Breast epithelium (tissue), 3 donors: ENCODE results near the gene KCND2.

Experiments used
- POLR2A ChIP-seq: fragments of 450-650 bp; IDR thresholded peaks from one replicate; pipeline ENCODE4 v1.6.1; 2016; ENCODE audit warnings: antibody characterized with exemption, mild to moderate bottlenecking, moderate library complexity
- POLR2AphosphoS5 ChIP-seq, 3 donors: sonication (generic); formaldehyde crosslinking; IDR thresholded peaks; one replicate each; pipeline ENCODE4 v1.6.1; 2017; ENCODE audit warnings: antibody characterized with exemption in 3 of 3
- TF ChIP-seq, protein P1 (sequence below), 3 donors: fragments of 450-650 bp; IDR thresholded peaks; one replicate each; pipeline ENCODE4 v1.5.1; 2016 to 2017; ENCODE audit warnings: antibody characterized with exemption in 3 of 3, mild to moderate bottlenecking in 3 of 3, moderate library complexity in 3 of 3

DNA sequence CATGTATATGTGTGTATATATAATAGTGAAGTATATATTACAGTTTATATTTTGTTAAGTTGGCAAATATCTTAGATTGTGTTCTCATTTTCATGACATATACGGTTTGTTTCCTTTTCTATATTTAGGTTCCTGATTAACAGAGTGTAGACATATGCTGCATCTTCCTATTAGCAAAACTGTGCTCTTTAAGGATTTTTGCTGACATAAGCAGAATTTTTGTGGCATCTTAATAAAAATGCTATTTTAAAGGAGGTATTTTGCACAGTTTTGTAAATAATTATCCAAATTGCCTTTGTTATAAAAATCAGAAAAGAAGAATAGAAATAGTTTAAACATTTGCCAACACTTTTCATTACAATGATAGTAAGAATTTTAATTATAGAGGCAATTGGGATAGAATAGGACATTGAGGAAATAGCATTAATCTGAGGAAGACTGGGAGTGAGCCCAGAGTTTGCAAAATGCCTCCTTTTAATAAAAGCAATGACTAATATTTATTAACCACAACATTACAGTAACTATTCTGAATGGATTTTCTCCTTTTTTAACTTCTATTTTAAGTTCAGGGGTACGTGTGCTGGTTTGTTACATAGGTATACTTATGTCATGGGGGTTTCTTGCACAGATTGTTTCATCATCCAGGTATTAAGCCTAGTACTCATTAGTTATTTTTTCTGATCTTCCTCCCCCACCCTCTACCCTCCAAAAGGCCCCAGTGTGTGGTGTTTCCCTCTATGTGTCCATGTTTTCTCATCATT is 38.2 kb downstream of the KCND2 start:
- TF ChIP-seq, protein P1, sequence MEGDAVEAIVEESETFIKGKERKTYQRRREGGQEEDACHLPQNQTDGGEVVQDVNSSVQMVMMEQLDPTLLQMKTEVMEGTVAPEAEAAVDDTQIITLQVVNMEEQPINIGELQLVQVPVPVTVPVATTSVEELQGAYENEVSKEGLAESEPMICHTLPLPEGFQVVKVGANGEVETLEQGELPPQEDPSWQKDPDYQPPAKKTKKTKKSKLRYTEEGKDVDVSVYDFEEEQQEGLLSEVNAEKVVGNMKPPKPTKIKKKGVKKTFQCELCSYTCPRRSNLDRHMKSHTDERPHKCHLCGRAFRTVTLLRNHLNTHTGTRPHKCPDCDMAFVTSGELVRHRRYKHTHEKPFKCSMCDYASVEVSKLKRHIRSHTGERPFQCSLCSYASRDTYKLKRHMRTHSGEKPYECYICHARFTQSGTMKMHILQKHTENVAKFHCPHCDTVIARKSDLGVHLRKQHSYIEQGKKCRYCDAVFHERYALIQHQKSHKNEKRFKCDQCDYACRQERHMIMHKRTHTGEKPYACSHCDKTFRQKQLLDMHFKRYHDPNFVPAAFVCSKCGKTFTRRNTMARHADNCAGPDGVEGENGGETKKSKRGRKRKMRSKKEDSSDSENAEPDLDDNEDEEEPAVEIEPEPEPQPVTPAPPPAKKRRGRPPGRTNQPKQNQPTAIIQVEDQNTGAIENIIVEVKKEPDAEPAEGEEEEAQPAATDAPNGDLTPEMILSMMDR (IDR thresholded peaks at IDR 0.05): no peak
- TF ChIP-seq POLR2A: no peak
- TF ChIP-seq POLR2AphosphoS5 (IDR thresholded peaks at IDR 0.05): no peak
